ENCODE results near the gene BNIP1. TPM values are rescaled to one million over a fixed set of nuclear protein-coding genes. Genes with fewer than 3 reads are reported as not detected.

BNIP1 gene
- total RNA-seq, 1 experiment from 2014 or later: 12.3 TPM

- H3K9me3 ChIP-seq (ENCODE audit: control insufficient read depth, insufficient read depth, low read depth, low read length): no peaks in the 10 kb centered on the region
- H3K27me3 ChIP-seq (ENCODE audit: control insufficient read depth, insufficient read depth, low read length): no peaks in the 10 kb centered on the region
- H3K27ac ChIP-seq (ENCODE audit: low read length): no peak overlapping the region
- DNase-seq (ENCODE audit: low read depth, low spot score): no peak
- in situ Hi-C loops (cut with HindIII; ENCODE audit: low pct_unique_long_range_greater_than_20kb, low sequenced_read_pairs): no loop called here
- intact Hi-C loops (cut with micrococcal nuclease; ENCODE audit: unreplicated experiment): no loop called here
- ChIA-PET POLR2A (no interaction called here), CTCF (no interaction called here)
- BruUV-seq (replicated peaks): no TSS peak
- ATAC-seq: no peak
- H3K36me3 ChIP-seq (ENCODE audit: control insufficient read depth, insufficient read depth, low read length): no peaks in the 10 kb centered on the region
- no peaks in the 10 kb centered on the region for H3K4me1 ChIP-seq (ENCODE audit: control insufficient read depth, insufficient read depth, low read length)
- TF ChIP-seq TCF7L2 (IDR thresholded peaks at IDR 0.05; ENCODE audit: low read depth, low read length): no peak
- TF ChIP-seq POLR2AphosphoS5 (IDR thresholded peaks at IDR 0.05; ENCODE audit: low read depth, low read length): no peak
- no peak for TF ChIP-seq SIN3A (IDR thresholded peaks at IDR 0.05; ENCODE audit: borderline replicate concordance, insufficient read depth, low read depth, low read length)
- no peak for TF ChIP-seq CTCF (IDR thresholded peaks at IDR 0.05)
- TF ChIP-seq REST (IDR thresholded peaks at IDR 0.05; ENCODE audit: insufficient read depth in 1 of 2, low read depth in 2 of 2, low read length in 1 of 2): no peak
- H3K4me3 ChIP-seq (ENCODE audit: low read depth in 2 of 2, low read length in 2 of 2): no peak overlapping the region
These were observed 18.9 kb downstream of the BNIP1 start for GRCh38 chr5:173163219-173163618.

GRCh38 chr5:173165177-173166016 is 21.1 kb downstream of the BNIP1 start:
- intact Hi-C loops (cut with micrococcal nuclease; ENCODE audit: unreplicated experiment) (loop anchor here (2.0 kb wide), 1 partner anchor 117 kb away; no protein-coding TSS in a partner anchor), in situ Hi-C loops (cut with HindIII; ENCODE audit: low pct_unique_long_range_greater_than_20kb, low sequenced_read_pairs) (no loop called here)
- no peaks in the 10 kb centered on the region for H3K27me3 ChIP-seq (ENCODE audit: control insufficient read depth, insufficient read depth, low read length)
- H3K4me1 ChIP-seq (ENCODE audit: control insufficient read depth, insufficient read depth, low read length): no peaks in the 10 kb centered on the region
- ChIA-PET CTCF (no interaction called here), POLR2A (no interaction called here)
- H3K4me3 ChIP-seq (ENCODE audit: low read depth in 2 of 2, low read length in 2 of 2): no peak overlapping the region
- ATAC-seq: no peak
- no TSS peak for BruUV-seq (replicated peaks)
- no peaks in the 10 kb centered on the region for H3K9me3 ChIP-seq (ENCODE audit: control insufficient read depth, insufficient read depth, low read depth, low read length)
- TF ChIP-seq CTCF (IDR thresholded peaks at IDR 0.05): no peak
- TF ChIP-seq REST (IDR thresholded peaks at IDR 0.05; ENCODE audit: insufficient read depth in 1 of 2, low read depth in 2 of 2, low read length in 1 of 2): no peak
- TF ChIP-seq SIN3A (IDR thresholded peaks at IDR 0.05; ENCODE audit: borderline replicate concordance, insufficient read depth, low read depth, low read length): no peak
- no peak for TF ChIP-seq TCF7L2 (IDR thresholded peaks at IDR 0.05; ENCODE audit: low read depth, low read length)
- no peak for TF ChIP-seq POLR2AphosphoS5 (IDR thresholded peaks at IDR 0.05; ENCODE audit: low read depth, low read length)
- no peak overlapping the region for H3K27ac ChIP-seq (ENCODE audit: low read length)
- no peaks in the 10 kb centered on the region for H3K36me3 ChIP-seq (ENCODE audit: control insufficient read depth, insufficient read depth, low read length)
- no peak for DNase-seq (ENCODE audit: low read depth, low spot score)

Data from Panc1 (cell line).